Endometrial microvascular endothelial cells (primary cell): ENCODE measurements around the gene IRF4. TPM values are rescaled to one million over a fixed set of nuclear protein-coding genes. Genes with fewer than 3 reads are reported as not detected.

Experiments used
- in situ Hi-C: cut with HindIII; loops from 2 replicates; pipeline ENCODE4 v1.10.0; 2017; ENCODE audit warnings: low sequenced_read_pairs, low pct_unique_long_range_greater_than_20kb; ENCODE audit errors: inconsistent ontology term
- total RNA-seq: library from RNA; depleted of rRNA; stranded (reverse); fragments of >200 nt; gene quantifications from one replicate; pipeline ENCODE4 v1.2.3, GENCODE V29; 2015; ENCODE audit errors: inconsistent ontology term

Gene IRF4
- not detected for total RNA-seq

- in situ Hi-C loops: no loop called here
Measured at GRCh38 chr6:391559-392440, at the start of gene IRF4. TSS of gene IRF4 (plus strand) at chr6:391752. CDS start at chr6:393153, 1,401 bp downstream.

DNA sequence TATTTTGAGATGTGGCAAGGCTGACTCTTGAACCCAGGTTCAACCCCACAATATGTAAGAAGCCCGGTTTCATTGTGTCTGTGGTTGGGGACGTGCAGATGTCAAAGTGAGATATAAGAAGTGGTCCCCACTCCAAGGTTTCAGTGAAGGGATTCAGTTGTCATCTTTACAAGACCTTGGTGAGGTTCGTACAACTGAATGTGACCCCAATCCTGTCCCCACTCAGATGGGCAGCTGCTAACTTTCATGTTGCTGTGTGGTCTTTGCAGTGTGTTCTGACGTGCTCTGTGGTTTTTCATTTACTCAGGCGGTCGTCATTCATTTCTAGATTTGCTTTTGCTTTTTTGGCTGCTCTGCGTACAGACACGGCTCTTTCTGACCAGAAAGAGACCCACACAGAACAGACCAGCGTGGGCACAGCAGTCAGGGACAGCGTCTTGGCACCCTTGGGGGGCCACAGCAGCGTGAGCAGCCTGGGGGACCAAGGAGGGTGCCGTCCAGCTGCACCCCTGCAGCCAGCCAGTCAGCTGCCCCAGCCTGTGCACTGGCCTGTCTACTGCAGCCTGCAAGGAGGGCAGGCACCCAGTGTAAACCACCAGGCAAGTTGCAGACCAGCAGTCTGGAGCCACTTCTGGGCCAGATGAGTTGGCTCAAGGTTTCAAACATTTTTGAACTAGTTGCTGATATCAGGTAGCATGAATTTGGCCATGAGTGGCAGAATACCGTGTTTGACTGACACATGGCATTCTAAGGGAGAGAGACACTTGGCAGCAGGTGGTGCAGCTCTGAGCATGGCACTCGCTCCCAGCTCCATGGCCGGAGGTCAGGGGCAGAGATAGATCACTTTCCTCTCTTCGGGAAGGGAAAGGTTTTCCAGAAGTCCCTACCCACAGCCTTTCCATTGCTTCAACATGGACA is 49.4 kb upstream of the IRF4 start:
- in situ Hi-C loops: no loop called here

GRCh38 chr6:342832-343179 is 48.7 kb upstream of the IRF4 start:
- in situ Hi-C loops: no loop called here

- in situ Hi-C loops: no loop called here
Measured at GRCh38 chr6:343226-343935, 48.2 kb upstream of the IRF4 start.

GRCh38 chr6:343960-344815 is 47.4 kb upstream of the IRF4 start:
- in situ Hi-C loops: no loop called here

DNA sequence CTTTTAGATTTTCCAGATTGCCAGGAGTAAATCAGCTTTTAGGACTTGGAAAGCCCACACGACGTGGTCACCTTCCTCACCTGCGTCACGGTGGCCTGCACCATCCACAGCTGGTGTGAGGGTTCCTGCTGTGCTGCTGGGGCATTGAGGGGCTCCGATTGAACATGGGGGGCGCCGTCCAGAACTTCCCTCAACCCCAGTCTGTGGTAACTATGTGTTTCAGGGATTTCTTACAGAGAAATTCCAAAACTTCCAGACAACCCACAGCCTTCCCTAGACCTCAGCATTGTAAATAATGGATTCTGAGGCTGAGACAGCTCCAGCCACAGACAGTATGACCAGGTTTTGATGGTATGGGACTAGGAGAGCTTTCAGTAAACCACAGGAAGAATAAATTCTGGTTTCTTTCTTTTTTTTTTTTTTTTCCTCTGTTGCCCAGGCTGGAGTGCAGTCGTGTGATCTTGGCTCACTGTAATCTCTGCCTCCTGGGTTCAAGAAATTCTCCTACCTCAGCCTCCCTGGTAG is 46.7 kb upstream of the IRF4 start:
- in situ Hi-C loops: no loop called here

DNA sequence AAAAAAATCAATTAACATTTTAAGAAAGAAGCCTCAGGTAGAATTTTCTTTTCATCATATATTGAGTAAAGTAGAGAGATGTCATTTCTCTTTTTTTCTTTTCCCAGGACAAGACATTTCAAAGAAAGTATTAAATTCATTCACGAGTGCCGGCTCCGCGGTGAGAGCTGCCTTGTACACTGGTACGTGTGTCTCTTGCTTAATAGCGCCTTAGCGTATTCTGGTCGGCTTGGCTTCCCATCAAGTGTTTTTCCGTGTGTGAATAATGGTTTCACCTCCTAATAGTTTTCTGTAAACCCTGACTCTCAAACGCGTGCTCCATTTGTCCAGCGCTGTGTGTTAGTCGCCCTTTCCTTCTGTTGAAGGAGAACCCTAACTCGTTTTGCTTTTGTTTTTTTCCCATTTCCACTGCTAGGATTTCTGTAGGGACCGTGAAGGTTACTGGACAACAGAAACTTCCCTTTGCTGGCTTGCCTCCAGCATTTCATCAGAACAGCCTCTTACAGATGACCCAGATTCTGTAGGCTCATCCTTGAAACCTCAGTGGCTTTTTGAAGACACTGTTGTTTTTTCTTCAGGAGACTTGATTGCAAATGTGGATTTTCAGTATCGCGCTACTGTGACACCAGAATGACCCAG is 45.7 kb upstream of the IRF4 start:
- in situ Hi-C loops: no loop called here

GRCh38 chr6:346386-347030 is 45.0 kb upstream of the IRF4 start:
- in situ Hi-C loops: no loop called here

- in situ Hi-C loops: no loop called here
Measured at GRCh38 chr6:347232-347631, 44.3 kb upstream of the IRF4 start.

GRCh38 chr6:347951-348859 is 43.3 kb upstream of the IRF4 start:
- in situ Hi-C loops: no loop called here

GRCh38 chr6:348860-349396 is 42.6 kb upstream of the IRF4 start:
- in situ Hi-C loops: no loop called here

DNA sequence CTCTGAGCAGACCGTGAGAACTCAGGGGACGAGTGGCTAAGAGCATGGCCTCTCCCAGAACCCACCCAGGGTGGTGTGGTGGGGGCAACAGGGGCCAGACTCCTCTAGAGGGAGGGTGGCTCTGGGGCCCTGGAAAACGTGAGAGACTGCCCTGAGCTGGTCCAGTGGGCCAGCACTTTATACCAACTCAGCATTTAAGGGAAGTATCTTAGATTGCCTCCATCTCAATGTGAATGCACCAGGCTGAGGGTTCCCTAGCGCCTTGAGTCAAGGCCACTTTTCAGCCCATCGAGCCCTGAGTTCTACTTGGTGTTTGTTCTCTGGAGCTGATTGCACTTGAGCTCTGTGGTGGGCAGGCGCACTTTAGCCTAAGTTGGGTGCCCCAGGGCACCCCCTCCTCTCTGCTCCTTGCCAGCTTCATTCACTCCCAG is 42.0 kb upstream of the IRF4 start:
- in situ Hi-C loops: no loop called here

- in situ Hi-C loops: no loop called here
Measured at GRCh38 chr6:350371-350770, 41.2 kb upstream of the IRF4 start.

GRCh38 chr6:351011-351866 is 40.3 kb upstream of the IRF4 start:
- in situ Hi-C loops: no loop called here

DNA sequence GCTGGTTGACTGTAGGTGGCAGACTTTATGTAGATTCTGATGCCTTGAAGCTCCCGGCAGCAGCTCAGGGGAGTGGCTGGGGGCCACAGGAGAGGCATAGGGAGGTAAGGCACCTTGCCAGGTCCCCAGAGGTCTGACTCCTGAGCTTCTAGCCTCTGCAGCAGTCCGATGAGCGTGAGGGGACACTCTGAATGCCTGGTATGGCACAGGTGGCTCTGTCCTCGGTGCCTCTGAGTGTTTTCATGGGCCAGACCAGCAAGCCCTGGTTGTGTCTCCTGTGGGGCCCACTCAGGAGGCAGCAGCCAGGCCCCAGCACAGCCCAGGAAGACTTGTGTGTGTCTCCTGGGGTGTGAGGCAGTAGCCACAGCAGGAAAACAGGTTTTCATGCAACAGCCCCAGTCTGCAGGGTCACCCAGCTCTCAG is 39.7 kb upstream of the IRF4 start:
- in situ Hi-C loops: no loop called here
